ENCODE data around the gene C14orf132.

- TF ChIP-seq CTCF (IDR thresholded peaks at IDR 0.05) = no peak
- TF ChIP-seq POLR2AphosphoS5 (IDR thresholded peaks at IDR 0.05) = no peak
- no peak for TF ChIP-seq EP300 (IDR thresholded peaks at IDR 0.05)
These were observed 87.7 kb downstream of the C14orf132 start for GRCh38 chr14:96126783-96127271.
